ENCODE measurements around the gene PCDHB11. TPM values are rescaled to one million over a fixed set of nuclear protein-coding genes. Genes with fewer than 3 reads are reported as not detected.
"Not testable (repeated sequence)": the region's sequence is repeated elsewhere in the genome, so short reads cannot be mapped to it uniquely, and the experiment has no call there.

PCDHB11 gene
- total and polyA plus RNA-seq, 10 donors: 0.07 to 3.4 (median 0.93) TPM

GRCh38 chr5:141180313-141180712 lies 19.1 kb upstream of the PCDHB11 start:
- intact Hi-C loops (cut with DNase I; ENCODE audit: low total_unique reads): no loop called here
- WGBS, 5 donors: 36 to 80% (median 43%) methylated on average over 1 of the region's 1 CpG
- no peak overlapping the region for H3K27ac ChIP-seq
- no peak for DNase-seq
- TF ChIP-seq POLR2AphosphoS5 (IDR thresholded peaks at IDR 0.05): no peak
- TF ChIP-seq CTCF (IDR thresholded peaks at IDR 0.05 in 8 of 11, conservative IDR thresholded peaks at IDR 0.05 in 3 of 11): no peak
- TF ChIP-seq POLR2A (IDR thresholded peaks at IDR 0.05): no peak
- H3K36me3 ChIP-seq: no peaks in the 10 kb centered on the region
- H3K4me3 ChIP-seq: no peak overlapping the region
- peaks cover 0 to 77% (median 60%) of the 10 kb centered on the region in 8 donors for H3K9me3 ChIP-seq
- no peaks in the 10 kb centered on the region for H3K4me1 ChIP-seq
- H3K27me3 ChIP-seq (replicated peaks in 1 of 7): peaks cover 0 to 90% (median 11%) of the 10 kb centered on the region in 7 donors

DNA sequence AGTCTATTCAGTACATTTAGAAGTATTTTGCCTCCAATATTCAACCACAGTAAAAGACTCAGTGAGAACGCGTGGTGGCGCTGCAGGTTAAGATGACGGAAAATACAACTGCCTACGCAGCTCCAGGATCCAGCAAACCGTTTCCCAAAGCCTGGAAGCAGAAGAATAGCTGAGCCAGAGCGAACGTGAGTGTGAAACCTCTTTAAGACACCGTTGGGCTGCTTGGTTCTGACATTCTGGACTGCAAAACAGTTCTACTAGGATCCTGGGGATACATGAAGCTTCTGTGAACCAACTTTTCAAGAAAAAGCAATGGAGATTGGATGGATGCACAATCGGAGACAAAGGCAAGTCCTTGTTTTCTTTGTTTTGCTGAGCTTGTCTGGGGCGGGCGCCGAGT lies 17.2 kb upstream of the PCDHB11 start, which contains the start of gene PCDHB16:
Gene PCDHB16, plus strand, starts transcription at position 140 of the 400 bp plus-strand sequence. Its CDS starts 173 bp downstream, at position 313.
- Histone ChIP-seq H3K4me1 (no peaks in the 10 kb centered on the region), H3K27ac (no peak within 1 kb of the TSS), H3K9me3 (peaks cover 0 to 73% (median 55%) of the 10 kb centered on the region in 8 donors), H3K27me3 (replicated peaks in 1 of 7) (peaks cover 0 to 82% (median 11%) of the 10 kb centered on the region in 7 donors), H3K4me3 (peak within 1 kb of the TSS in 3 of 8 donors; percentile 1 to 44 (median 26)), H3K36me3 (no peaks in the 10 kb centered on the region)
- no peak for DNase-seq
- intact Hi-C loops (cut with DNase I; ENCODE audit: low total_unique reads): no loop called here
- no peak for TF ChIP-seq CTCF (IDR thresholded peaks at IDR 0.05 in 8 of 11, conservative IDR thresholded peaks at IDR 0.05 in 3 of 11)
- 16 to 19% (median 17%) methylated on average over 13 of the region's 13 CpGs for WGBS, 5 donors

DNA sequence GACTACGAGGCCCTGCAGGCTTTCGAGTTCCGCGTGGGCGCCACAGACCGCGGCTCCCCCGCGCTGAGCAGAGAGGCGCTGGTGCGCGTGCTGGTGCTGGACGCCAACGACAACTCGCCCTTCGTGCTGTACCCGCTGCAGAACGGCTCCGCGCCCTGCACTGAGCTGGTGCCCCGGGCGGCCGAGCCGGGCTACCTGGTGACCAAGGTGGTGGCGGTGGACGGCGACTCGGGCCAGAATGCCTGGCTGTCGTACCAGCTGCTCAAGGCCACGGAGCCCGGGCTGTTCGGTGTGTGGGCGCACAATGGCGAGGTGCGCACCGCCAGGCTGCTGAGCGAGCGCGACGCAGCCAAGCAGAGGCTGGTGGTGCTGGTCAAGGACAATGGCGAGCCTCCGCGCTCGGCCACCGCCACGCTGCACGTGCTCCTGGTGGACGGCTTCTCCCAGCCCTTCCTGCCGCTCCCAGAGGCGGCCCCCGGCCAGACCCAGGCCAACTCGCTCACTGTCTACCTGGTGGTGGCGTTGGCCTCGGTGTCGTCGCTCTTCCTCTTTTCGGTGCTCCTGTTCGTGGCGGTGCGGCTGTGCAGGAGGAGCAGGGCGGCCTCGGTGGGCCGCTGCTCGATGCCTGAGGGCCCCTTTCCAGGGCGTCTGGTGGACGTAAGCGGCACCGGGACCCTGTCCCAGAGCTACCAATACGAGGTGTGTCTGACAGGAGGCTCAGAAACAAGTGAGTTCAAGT lies 15.1 kb upstream of the PCDHB11 start:
- WGBS, 5 donors: 24 to 46% (median 36%) methylated on average over 9 to 58 of the region's 69 CpGs
- H3K36me3 ChIP-seq; H3K4me3 ChIP-seq; H3K4me1 ChIP-seq; intact Hi-C loops (cut with DNase I; ENCODE audit: low total_unique reads); DNase-seq; H3K27ac ChIP-seq: not testable (repeated sequence)
- Histone ChIP-seq H3K9me3 (peaks cover 0 to 73% (median 55%) of the 10 kb centered on the region in 8 donors), H3K27me3 (replicated peaks in 1 of 7) (peaks cover 0 to 80% (median 8%) of the 10 kb centered on the region in 7 donors)

- H3K36me3 ChIP-seq: no peaks in the 10 kb centered on the region
- no peak within 1 kb of the TSS for H3K27ac ChIP-seq
- peaks cover 0 to 85% (median 0%) of the 10 kb centered on the region in 7 donors for H3K27me3 ChIP-seq (replicated peaks in 1 of 7)
- peaks cover 0 to 85% (median 64%) of the 10 kb centered on the region in 8 donors for H3K9me3 ChIP-seq
- DNase-seq: no peak
- H3K4me1 ChIP-seq: no peaks in the 10 kb centered on the region
- intact Hi-C loops (cut with DNase I; ENCODE audit: low total_unique reads): no loop called here
- 16 to 21% (median 21%) methylated on average over 9 of the region's 9 CpGs for WGBS, 5 donors
- TF ChIP-seq CTCF (IDR thresholded peaks at IDR 0.05 in 8 of 11, conservative IDR thresholded peaks at IDR 0.05 in 3 of 11): peak in 6 of 11 experiments; percentile 16 to 50 (median 37)
- no peak for TF ChIP-seq POLR2AphosphoS5 (IDR thresholded peaks at IDR 0.05)
- peak within 1 kb of the TSS in 1 of 8 donors; percentile 45 for H3K4me3 ChIP-seq
Measured at GRCh38 chr5:141186897-141187512, 12.4 kb upstream of the PCDHB11 start, which contains the start of gene PCDHB9. Gene PCDHB9, plus strand, starts transcription at chr5:141187161. Its CDS starts 158 bp downstream, at chr5:141187319.

DNA sequence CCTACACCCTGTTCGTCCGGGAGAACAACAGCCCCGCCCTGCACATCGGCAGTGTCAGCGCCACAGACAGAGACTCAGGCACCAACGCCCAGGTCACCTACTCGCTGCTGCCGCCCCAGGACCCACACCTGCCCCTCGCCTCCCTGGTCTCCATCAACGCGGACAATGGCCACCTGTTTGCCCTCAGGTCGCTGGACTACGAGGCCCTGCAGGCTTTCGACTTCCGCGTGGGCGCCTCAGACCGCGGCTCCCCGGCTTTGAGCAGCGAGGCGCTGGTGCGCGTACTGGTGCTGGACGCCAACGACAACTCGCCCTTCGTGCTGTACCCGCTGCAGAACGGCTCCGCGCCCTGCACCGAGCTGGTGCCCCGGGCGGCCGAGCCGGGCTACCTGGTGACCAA lies 10.7 kb upstream of the PCDHB11 start:
- H3K4me3 ChIP-seq; intact Hi-C loops (cut with DNase I; ENCODE audit: low total_unique reads); H3K27ac ChIP-seq; DNase-seq; H3K36me3 ChIP-seq; H3K4me1 ChIP-seq: not testable (repeated sequence)
- peaks cover 0 to 83% (median 58%) of the 10 kb centered on the region in 8 donors for H3K9me3 ChIP-seq
- H3K27me3 ChIP-seq (replicated peaks in 1 of 7): peaks cover 0 to 80% (median 0%) of the 10 kb centered on the region in 7 donors
- WGBS, 5 donors: 33 to 43% (median 36%) methylated on average over 10 to 34 of the region's 37 CpGs; no CpG with 5 or more reads in 1 of the 5 donors

DNA sequence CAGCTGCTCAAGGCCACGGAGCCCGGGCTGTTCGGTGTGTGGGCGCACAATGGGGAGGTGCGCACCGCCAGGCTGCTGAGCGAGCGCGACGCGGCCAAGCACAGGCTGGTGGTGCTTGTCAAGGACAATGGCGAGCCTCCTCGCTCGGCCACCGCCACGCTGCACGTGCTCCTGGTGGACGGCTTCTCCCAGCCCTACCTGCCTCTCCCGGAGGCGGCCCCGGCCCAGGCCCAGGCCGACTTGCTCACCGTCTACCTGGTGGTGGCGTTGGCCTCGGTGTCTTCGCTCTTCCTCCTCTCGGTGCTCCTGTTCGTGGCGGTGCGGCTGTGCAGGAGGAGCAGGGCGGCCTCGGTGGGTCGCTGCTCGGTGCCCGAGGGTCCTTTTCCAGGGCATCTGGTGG lies 10.3 kb upstream of the PCDHB11 start:
- H3K4me3 ChIP-seq; H3K27ac ChIP-seq; H3K4me1 ChIP-seq; DNase-seq; H3K36me3 ChIP-seq; intact Hi-C loops (cut with DNase I; ENCODE audit: low total_unique reads): not testable (repeated sequence)
- H3K9me3 ChIP-seq: peaks cover 0 to 83% (median 57%) of the 10 kb centered on the region in 8 donors
- WGBS, 5 donors: 26 to 40% (median 36%) methylated on average over 7 to 32 of the region's 35 CpGs
- peaks cover 0 to 78% (median 0%) of the 10 kb centered on the region in 7 donors for H3K27me3 ChIP-seq (replicated peaks in 1 of 7)

Measured in spleen (tissue), 11 donors.